KMS-11 (cell line): ENCODE results near the gene NIM1K.

Source experiments
- H2AFZ ChIP-seq: fragments of 200-600 bp; sonication (generic); 2 replicates; pipeline ENCODE4 v1.6.1; 2016; ENCODE audit warnings: antibody characterized with exemption, mixed run types, low read depth
- H3K27ac ChIP-seq: fragments of 200-600 bp; sonication (generic); 2 replicates; pipeline ENCODE4 v1.6.1; 2016; ENCODE audit warnings: mild to moderate bottlenecking, mixed run types
- H3K27me3 ChIP-seq: fragments of 200-600 bp; sonication (generic); 2 replicates; pipeline ENCODE4 v1.6.1; 2017; ENCODE audit warnings: mild to moderate bottlenecking, low read depth, mixed run types, moderate library complexity; ENCODE audit not compliant: insufficient read depth
- H3K36me3 ChIP-seq: fragments of 200-600 bp; sonication (generic); 2 replicates; pipeline ENCODE4 v1.6.1; 2017; ENCODE audit warnings: mild to moderate bottlenecking, mixed run types; ENCODE audit not compliant: insufficient read depth
- H3K4me1 ChIP-seq: fragments of 200-600 bp; sonication (generic); 2 replicates; pipeline ENCODE4 v1.6.1; 2016; ENCODE audit warnings: mild to moderate bottlenecking, low read depth, mixed run types; ENCODE audit not compliant: poor library complexity, severe bottlenecking
- H3K4me2 ChIP-seq: fragments of 200-600 bp; sonication (generic); 2 replicates; pipeline ENCODE4 v1.7.0; 2016; ENCODE audit warnings: mild to moderate bottlenecking, mixed run types
- H3K4me3 ChIP-seq: fragments of 200-600 bp; sonication (generic); IDR thresholded peaks from 2 replicates; pipeline ENCODE4 v1.6.1; 2017; ENCODE audit warnings: low read depth, low read length, mixed read lengths; ENCODE audit not compliant: insufficient read depth
- H3K79me2 ChIP-seq: fragments of 200-600 bp; sonication (generic); 2 replicates; pipeline ENCODE4 v1.6.1; 2016; ENCODE audit warnings: low read depth, mixed run types; ENCODE audit not compliant: insufficient read depth
- H3K9ac ChIP-seq: fragments of 200-600 bp; sonication (generic); 2 replicates; pipeline ENCODE4 v1.6.1; 2016; ENCODE audit warnings: mild to moderate bottlenecking, mixed run types
- H4K20me1 ChIP-seq: fragments of 200-600 bp; sonication (generic); 2 replicates; pipeline ENCODE4 v1.6.1; 2016; ENCODE audit warnings: mild to moderate bottlenecking, mixed run types; ENCODE audit not compliant: insufficient read depth
- CTCF ChIP-seq: fragments of 200-600 bp; sonication (generic); conservative IDR thresholded peaks from 2 replicates; pipeline ENCODE4 v1.6.1; 2017; ENCODE audit warnings: low read depth, mild to moderate bottlenecking, antibody characterized with exemption, low read length, moderate library complexity, mixed read lengths

The NIM1K gene

GRCh38 chr5:43232943-43233833 lies 41.2 kb downstream of the NIM1K start:
- H3K9ac ChIP-seq, result no peak overlapping the region
- no peaks in the 10 kb centered on the region for H3K36me3 ChIP-seq
- no peaks in the 10 kb centered on the region for H3K27me3 ChIP-seq
- H3K27ac ChIP-seq, result no peak overlapping the region
- no peak overlapping the region for H2AFZ ChIP-seq
- no peaks in the 10 kb centered on the region for H3K79me2 ChIP-seq
- no peak overlapping the region for H3K4me3 ChIP-seq
- TF ChIP-seq CTCF, result no peak
- H3K4me2 ChIP-seq, result no peak overlapping the region
- no peaks in the 10 kb centered on the region for H4K20me1 ChIP-seq
- peaks cover 8% of the 10 kb centered on the region for H3K4me1 ChIP-seq

- Histone ChIP-seq H3K4me2 (no peak overlapping the region), H3K27ac (no peak overlapping the region), H2AFZ (no peak overlapping the region)
These were observed 41.9 kb downstream of the NIM1K start for GRCh38 chr5:43233946-43234345.

GRCh38 chr5:43236653-43237355 lies 44.8 kb downstream of the NIM1K start:
- H3K79me2 ChIP-seq, result no peaks in the 10 kb centered on the region
- no peaks in the 10 kb centered on the region for H3K36me3 ChIP-seq
- TF ChIP-seq CTCF, result no peak
- no peak overlapping the region for H3K9ac ChIP-seq
- H4K20me1 ChIP-seq, result no peaks in the 10 kb centered on the region
- H3K4me2 ChIP-seq, result no peak overlapping the region
- peaks cover 8% of the 10 kb centered on the region for H3K4me1 ChIP-seq
- no peak overlapping the region for H2AFZ ChIP-seq
- no peaks in the 10 kb centered on the region for H3K27me3 ChIP-seq
- no peak overlapping the region for H3K27ac ChIP-seq
- no peak overlapping the region for H3K4me3 ChIP-seq

More at GRCh38 chr5:43233946-43234345, 41.9 kb downstream of the NIM1K start:
- Histone ChIP-seq H3K79me2 (no peaks in the 10 kb centered on the region), H3K4me1 (peaks cover 8% of the 10 kb centered on the region), H3K9ac (no peak overlapping the region), H3K4me3 (no peak overlapping the region), H3K27me3 (no peaks in the 10 kb centered on the region), H4K20me1 (no peaks in the 10 kb centered on the region), H3K36me3 (no peaks in the 10 kb centered on the region)
- no peak for TF ChIP-seq CTCF

GRCh38 chr5:43242196-43242595 lies 50.2 kb downstream of the NIM1K start:
- no peak overlapping the region for H3K4me2 ChIP-seq
- H3K27me3 ChIP-seq, result no peaks in the 10 kb centered on the region
- H3K27ac ChIP-seq, result no peak overlapping the region
- H3K4me3 ChIP-seq, result no peak overlapping the region
- no peak for TF ChIP-seq CTCF
- H3K9ac ChIP-seq, result no peak overlapping the region
- no peaks in the 10 kb centered on the region for H3K36me3 ChIP-seq
- H2AFZ ChIP-seq, result no peak overlapping the region
- no peaks in the 10 kb centered on the region for H3K79me2 ChIP-seq
- no peaks in the 10 kb centered on the region for H4K20me1 ChIP-seq
- no peaks in the 10 kb centered on the region for H3K4me1 ChIP-seq
